ENCODE results near the gene RAD51B.

The RAD51B gene

DNA sequence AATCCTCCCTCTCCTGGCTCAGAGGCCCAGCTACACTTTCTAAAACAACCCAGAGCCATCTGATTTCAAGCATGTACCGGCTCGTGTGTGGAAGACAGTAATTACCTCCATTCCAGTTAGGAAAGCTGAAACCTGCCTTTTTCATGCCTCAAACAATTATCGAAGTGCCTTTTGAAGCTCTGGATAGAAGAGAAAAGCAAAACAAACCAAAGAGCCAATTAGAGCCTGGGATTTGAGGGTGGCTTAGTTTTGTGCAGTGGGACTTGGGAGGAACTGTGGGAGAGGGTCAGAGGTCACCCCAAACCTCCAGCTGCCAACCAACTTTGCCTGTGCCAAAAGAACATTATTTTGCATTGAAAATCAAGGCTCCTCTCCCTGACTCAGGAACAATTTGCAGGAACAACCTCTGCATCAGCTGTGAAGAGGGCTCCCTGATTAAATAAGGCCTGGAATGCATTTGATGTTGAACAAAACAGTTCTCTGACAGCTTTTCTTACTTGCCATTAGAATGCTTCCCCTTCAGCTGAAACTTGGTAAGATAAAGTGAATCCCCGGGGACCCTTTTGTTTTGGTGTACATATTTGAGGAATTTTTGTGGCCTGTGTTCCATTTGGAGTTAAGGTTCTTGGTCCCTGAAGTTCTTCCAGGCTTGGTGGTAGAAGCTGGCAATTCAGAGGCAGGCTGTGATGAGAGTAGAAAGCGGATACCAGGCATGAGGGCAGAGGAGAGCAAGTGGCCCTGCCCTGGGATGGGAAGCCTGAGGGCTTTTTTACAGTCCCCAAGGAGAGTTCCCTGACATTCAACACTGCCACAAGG is 703.1 kb downstream of the RAD51B start:
- TF ChIP-seq ZFX (IDR thresholded peaks at IDR 0.05) (no peak), CTCF (conservative IDR thresholded peaks at IDR 0.05) (no peak)
- no peak overlapping the region for H3K27ac ChIP-seq

DNA sequence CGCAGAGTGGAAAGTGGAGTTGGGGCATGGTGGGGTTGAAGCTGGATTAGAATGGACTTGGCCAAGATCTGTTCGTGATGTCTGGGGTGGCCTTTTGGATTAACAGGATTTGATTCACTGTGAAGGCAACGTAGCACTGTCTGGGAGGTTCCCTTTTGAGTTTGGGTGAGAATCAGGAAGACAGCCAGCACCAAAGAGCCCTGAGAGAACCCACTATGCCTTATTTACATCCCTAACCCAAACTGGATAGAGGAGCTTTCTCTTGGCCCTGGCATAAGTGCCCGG is 703.7 kb downstream of the RAD51B start:
- no peak overlapping the region for H3K27ac ChIP-seq
- TF ChIP-seq CTCF (conservative IDR thresholded peaks at IDR 0.05) (no peak), ZFX (IDR thresholded peaks at IDR 0.05) (no peak)

GRCh38 chr14:68523989-68524725 is 704.6 kb downstream of the RAD51B start:
- no peak overlapping the region for H3K27ac ChIP-seq
- TF ChIP-seq ZFX (IDR thresholded peaks at IDR 0.05) = no peak
- TF ChIP-seq CTCF (conservative IDR thresholded peaks at IDR 0.05) = no peak; the same call in 1 of the 2 replicates

- no peak for TF ChIP-seq CTCF (conservative IDR thresholded peaks at IDR 0.05)
- TF ChIP-seq ZFX (IDR thresholded peaks at IDR 0.05) = no peak
- no peak overlapping the region for H3K27ac ChIP-seq
These were observed 705.9 kb downstream of the RAD51B start for GRCh38 chr14:68525516-68525915.

- H3K27ac ChIP-seq = peak overlapping the region; percentile 41
- no peak for TF ChIP-seq ZFX (IDR thresholded peaks at IDR 0.05)
- TF ChIP-seq CTCF (conservative IDR thresholded peaks at IDR 0.05) = no peak
These were observed 707.0 kb downstream of the RAD51B start for GRCh38 chr14:68526512-68527091.

- H3K27ac ChIP-seq = peak overlapping the region; percentile 41
These were observed 707.8 kb downstream of the RAD51B start for GRCh38 chr14:68527329-68527851.

More at GRCh38 chr14:68527329-68527851, 707.8 kb downstream of the RAD51B start:
- TF ChIP-seq CTCF (conservative IDR thresholded peaks at IDR 0.05) = no peak
- no peak for TF ChIP-seq ZFX (IDR thresholded peaks at IDR 0.05)

All from C4-2B (cell line).